GM18498 (cell line): ENCODE measurements around the gene INKA2.
"Not testable (repeated sequence)": the region's sequence is repeated elsewhere in the genome, so short reads cannot be mapped to it uniquely, and the experiment has no call there.

Experiments used
- ATAC-seq: cut with Tn5 transposase; IDR thresholded peaks from one replicate; pipeline ENCODE4 v1.9.1; 2021; ENCODE audit warnings: mild to moderate bottlenecking, moderate library complexity; ENCODE audit not compliant: unreplicated experiment

The INKA2 gene

GRCh38 chr1:111751906-111752575 is 12.8 kb upstream of the INKA2 start:
- no peak for ATAC-seq

DNA sequence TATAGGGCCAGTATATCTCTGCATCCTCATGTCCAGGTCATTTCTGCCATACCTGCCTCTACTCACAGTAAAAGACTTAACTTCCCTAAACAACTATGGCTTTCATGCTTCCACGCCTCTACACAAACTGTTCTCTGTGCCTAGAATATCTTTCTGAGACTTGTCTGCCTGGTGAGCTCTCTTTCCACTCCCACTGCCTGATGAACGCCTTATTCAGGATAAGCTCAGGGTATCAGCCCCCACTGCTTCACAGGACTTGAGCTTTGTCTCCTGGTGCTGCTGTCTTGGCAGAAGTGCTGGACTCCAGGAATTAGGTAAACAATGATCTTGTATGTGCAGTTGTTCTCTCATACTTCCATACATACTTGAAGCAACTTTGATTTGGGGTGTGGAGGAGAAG is 11.7 kb upstream of the INKA2 start:
- no peak for ATAC-seq

DNA sequence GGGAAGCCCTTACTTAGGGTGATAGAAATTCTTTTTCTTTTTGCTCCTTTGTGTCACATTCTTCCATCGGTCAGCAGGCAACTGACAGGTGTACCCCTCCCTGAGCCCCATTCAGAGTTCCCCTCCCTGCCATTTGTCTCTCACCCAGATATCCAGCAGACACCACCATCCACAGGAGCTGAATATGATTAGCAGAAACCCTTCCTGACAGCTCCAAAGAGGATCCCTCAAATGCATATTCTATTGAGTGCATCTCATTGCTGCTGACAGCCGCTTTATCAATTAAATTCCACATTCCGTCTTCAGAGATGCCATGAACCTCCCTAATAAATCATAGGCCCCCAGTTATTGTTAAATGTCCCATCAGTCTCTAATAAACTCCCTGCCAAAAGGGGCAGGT is 10.4 kb upstream of the INKA2 start:
- ATAC-seq, result no peak

DNA sequence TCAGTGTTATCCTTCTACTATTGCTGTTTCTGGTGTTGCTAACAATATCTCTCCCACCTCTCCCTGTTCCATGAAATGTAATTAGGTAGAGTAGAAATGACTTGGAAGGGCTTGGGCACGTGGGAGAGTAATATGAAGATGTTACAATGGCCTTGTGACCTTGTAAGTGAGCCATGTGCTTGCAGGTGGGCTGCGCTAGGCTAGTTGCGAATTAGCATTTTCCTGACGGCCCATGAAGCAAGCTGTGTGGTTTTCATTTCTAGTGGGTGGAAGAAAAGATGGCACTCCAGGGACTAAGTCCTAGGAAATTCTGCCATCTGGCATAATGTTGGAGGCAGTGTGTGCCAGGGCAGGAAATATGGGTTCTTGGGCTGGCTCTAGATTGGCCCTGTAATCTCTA is 8.8 kb upstream of the INKA2 start:
- ATAC-seq, result no peak

- ATAC-seq, result no peak
Observed at GRCh38 chr1:111747282-111747734, 8.1 kb upstream of the INKA2 start.

DNA sequence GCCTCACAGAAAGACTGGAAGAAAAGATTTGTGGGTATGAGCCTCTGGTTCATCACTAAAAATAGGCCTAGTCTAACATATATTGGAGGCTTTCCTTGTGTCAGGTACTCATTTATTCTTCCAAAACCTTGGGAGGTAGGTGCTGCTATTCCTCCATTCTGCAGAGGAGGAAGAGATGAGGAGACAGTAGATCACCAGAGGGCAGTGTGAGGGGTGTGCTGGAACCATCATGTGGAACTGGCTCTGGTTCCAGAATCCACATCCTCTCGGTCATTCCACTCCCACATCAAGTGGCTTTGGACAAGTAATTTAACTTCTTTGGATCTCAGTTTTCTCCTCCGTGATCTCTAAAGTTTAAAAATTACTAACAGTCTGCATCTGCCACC is 7.4 kb upstream of the INKA2 start:
- no peak for ATAC-seq

- no peak for ATAC-seq
Observed at GRCh38 chr1:111745675-111746613, 6.7 kb upstream of the INKA2 start.

GRCh38 chr1:111743679-111744101 is 4.5 kb upstream of the INKA2 start:
- ATAC-seq, result no peak

DNA sequence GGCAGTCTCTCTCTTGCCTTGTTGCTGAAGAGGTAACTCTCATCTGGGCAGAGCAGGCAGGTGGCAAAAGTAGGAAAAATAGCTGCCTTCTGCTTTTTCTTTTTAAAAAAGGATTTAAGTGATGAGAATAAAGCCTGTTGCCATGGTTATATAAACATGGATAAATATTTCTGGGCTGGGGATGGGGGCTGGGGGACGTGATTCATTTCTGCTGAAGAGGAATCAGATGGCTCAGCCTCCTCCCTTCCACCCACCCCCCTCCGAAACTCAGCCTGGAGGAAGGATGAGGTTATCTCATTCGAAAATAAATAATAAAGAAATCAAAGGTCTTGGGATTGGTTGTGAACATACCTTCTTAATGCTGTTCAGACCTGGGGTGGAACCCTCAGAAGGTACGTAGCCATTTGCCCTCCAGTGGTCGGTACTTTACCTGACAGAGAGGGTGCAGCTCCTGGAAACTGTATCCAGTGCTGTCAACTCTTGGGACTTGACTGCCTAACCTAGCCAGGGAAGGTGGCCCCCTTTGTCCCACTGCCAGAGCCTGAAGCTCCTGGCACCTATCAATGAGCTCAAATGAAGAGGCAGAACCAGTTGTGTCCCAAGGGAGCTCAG is 3.8 kb upstream of the INKA2 start:
- ATAC-seq, result no peak

DNA sequence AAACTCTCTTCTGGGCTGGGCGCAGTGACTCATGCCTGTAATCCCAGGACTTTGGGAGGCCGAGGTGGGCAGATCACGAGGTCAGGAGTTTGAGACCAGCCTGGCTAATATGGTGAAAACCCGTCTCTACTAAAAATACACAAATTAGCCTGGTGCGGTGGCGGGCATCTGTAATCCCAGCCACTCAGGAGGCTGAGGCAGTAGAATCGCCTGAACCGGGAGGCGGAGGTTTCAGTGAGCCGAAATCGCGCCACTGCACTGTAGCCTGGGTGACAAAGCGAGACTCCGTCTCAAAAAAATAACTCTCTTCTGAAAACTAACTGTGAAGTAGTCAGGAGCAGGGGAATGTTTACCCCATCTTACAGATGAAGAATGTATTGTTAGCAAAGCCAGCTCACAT is 3.1 kb upstream of the INKA2 start:
- not testable (repeated sequence) for ATAC-seq

GRCh38 chr1:111739925-111740765 is 950 bp upstream of the INKA2 start:
- no peak for ATAC-seq

DNA sequence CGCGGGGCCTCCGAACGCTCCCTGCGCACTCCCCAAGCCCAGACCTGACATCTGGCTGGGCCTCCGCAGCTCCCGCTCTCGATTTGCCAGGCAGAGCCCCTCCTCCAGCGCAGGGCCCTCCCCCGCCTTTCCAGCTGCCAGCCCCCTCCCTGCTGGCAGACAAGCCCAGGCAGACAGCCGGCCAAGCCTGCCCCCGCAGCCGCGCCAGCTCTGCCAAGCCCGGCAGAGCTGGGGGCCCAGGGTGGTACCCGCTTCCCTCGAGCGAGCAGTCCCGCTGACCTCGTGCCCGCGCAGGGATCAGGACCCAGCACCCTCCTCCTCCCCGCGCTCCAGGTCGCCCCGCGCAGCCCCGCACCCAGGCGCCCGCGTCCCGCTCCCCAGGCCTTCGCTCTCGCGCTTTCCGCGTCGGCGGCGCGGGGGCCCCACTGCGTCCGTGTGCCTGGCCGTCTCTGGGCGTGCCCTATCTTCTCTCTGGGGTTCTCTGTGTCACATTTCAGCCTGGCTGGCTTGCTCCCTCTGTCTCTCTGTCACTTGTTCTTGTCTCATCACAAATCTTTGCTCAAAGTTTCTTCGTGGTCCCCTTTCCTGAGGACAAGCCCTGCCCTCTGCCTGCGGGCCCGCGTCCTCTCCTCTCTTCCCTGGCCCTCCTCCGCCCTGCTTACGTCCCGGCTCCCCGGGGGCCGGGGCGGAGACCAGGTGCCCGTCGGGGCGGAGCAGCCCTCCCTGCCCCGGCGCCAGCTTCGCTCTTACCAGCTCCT is 580 bp downstream of the INKA2 start:
- ATAC-seq, result peak; percentile 57

DNA sequence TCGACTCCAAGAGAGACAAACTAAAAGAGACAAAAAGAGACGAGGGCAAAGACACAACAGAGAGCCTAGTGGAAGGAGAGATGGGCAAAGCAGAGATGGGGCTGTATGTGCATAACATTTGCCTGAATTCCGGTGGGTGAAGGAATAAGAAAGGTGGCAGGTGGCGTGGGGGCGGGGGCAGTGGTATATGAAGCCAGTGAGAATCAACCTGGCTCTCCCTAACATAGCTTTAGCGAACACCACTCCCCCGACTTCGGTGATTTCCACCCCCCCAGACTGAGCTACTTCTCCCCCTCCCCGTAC is 1.1 kb downstream of the INKA2 start:
- no peak for ATAC-seq

DNA sequence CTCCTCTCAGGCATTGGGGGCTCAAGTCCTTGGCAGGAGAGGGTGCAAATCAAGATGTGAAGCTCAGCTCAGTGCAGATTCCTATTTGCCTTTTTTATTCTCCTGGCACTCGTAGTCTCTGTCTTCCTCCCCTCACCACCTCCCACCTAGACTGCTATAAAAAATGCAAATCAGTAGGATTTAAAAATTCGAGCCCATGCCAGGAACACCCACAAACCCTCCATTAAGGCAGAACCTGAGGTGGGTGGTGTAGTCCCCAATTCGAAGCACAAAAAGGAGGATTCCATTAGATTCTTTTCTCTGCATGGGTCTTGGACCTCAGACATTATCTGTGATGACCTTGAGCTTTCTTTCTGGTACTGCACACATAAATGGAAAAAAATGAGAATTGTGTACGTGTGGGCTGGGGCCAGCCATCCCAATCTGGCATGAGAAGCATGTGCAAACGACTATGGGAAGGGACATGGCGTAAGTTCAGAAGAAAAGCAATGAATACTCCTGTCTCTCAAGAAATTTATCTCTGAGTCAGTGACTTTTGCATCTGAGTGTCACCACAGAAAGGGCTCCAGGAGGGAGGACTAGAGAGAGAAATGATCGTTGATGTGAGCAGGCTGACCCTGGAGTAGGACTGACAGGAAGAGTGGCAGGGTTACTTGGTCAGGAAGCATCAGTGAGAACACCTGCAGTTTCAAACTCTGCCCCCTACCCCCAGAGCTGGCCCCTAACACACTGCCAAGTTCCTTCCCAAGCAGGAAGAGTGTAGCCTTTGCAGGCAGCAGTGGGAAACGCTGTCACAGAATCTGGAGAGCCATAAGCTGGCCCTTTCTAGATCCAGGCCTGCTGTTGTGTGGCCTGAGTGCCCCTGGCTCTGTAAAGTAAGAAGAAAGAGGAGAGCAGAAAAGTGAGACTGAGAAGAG is 1.7 kb downstream of the INKA2 start:
- no peak for ATAC-seq

- ATAC-seq, result no peak
Observed at GRCh38 chr1:111736548-111737215, 2.5 kb downstream of the INKA2 start.

DNA sequence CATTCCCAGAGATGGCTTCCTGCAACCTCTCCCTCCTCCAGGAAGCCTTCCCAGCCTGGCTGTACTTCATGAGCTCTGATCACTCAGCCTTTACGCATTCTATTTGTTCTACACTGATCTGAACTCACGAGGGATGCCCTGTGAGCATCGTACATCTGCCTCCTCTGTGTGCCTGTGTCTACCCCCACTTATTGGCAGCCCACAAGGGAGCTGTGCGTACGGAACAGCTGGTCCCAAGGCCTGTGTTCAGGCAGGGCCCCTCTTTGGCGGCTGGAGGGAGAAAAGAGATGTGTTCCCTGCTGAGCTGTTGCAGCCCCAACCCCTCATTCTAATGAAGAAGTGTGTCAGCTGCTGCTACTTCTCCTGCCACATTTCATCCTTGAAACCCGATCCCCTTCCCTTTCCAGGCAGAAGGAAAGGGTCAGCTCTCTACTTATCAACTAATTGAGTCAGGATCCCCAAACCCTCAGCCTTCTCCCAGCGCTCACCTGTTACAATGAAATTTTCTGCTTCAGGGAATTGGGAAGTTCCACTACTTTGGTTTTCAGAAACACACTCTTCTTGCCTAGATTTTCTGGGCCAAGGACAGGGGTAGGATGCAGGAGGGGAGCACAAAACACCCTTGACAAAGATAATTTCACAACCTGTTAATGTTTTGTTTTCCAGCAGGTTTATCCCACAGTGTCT is 3.2 kb downstream of the INKA2 start:
- no peak for ATAC-seq

DNA sequence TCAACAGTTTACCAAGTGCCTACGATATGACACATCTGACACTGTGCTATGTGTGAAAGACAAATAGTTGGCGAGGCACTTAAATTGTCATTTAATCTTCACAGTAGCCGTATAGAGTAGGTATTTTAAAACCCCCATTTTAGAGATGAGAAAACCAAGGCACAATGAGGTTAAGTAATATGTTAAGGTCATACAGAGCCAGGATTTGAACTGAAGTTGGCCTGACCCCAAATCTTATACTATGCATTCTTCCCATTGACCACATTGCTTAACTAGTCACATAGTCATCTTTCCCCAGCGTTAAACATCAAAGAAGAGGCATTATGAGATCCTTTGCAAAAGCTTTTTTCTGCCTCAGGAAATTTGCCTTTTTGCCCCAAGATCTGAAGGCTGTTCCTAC is 3.9 kb downstream of the INKA2 start:
- ATAC-seq, result no peak

DNA sequence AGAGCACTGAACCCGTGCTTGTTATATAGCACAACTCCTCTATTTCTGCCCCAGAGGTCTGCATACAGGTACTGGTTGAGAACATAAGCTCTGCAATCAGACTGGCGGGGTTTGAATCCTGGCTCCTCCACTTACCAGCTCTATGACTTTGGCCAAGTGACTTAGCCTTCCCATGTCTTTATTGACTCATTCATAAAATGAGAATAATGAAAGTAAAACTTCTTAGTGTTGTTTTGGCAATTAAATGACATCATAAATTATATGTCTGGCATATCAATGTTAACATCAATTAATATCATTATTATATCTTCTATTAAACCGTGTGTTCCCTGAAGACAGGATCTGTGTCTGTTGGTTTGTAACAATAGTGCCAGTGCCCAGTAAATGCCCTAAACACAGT is 4.3 kb downstream of the INKA2 start:
- no peak for ATAC-seq
